ENCODE data around the gene FHL2. TPM values are rescaled to one million over a fixed set of nuclear protein-coding genes. Genes with fewer than 3 reads are reported as not detected.

The FHL2 gene
- total and polyA plus RNA-seq, 9 of the 15 experiments (the other 6 are each of a cell fraction or from before 2014, with no cell fraction given) = 7.5 to 33.1 (median 23.9) TPM

GRCh38 chr2:105324732-105325131, 74.1 kb downstream of the FHL2 start:
- intact Hi-C loops (cut with micrococcal nuclease) (no loop called here), in situ Hi-C loops (cut with MboI) (no loop called here)
- ChIA-PET CTCF (ENCODE audit: low intra/inter-chr PET ratio) (no interaction called here), POLR2A (interaction anchor here (0.6 to 0.7 kb wide), 2 partner anchors 219 to 683 kb away, joined by 3 read pairs; no protein-coding TSS in a partner anchor)
- H3K9me1 ChIP-seq (ENCODE audit: control insufficient read depth, insufficient read depth, low read length) = peaks cover 3% of the 10 kb centered on the region
- H3K4me3 ChIP-seq = no peak overlapping the region
- 0 out of 2 replicates have a peak, but pooled peaks cover 7% of the 10 kb centered on the region for H4K20me1 ChIP-seq (replicated peaks; ENCODE audit: control insufficient read depth, insufficient read depth, low read length)
- DNase-seq (ENCODE audit: extremely low read depth in 1 of 4, low spot score in 3 of 4) (no peak), FAIRE-seq (no peak), ATAC-seq (no peak)
- peaks cover 8 to 25% of the 10 kb centered on the region in 2 experiments; a peak in 4 of 5 replicates for H3K4me1 ChIP-seq (replicated peaks in 1 of 2; ENCODE audit: control insufficient read depth in 2 of 2, insufficient read depth in 2 of 2, low read length in 2 of 2)
- no peaks in the 10 kb centered on the region for H3K9me3 ChIP-seq (replicated peaks; ENCODE audit: control insufficient read depth, insufficient read depth, low read depth, low read length)
- H3K4me2 ChIP-seq (ENCODE audit: insufficient read depth, low read length) = no peak overlapping the region
- 83% methylated on average over 4 of the region's 4 CpGs for WGBS (ENCODE audit: insufficient coverage, low coverage, missing lambda C conversion rate)
- no TSS peak for BruUV-seq (replicated peaks)
- peaks cover 26% of the 10 kb centered on the region; the same call in 2 of the 3 replicates for H3K36me3 ChIP-seq (ENCODE audit: control insufficient read depth, insufficient read depth, low read length)
- H2AFZ ChIP-seq (ENCODE audit: low read depth, low read length) = no peak overlapping the region
- no peak overlapping the region for H3K27ac ChIP-seq (ENCODE audit: extremely low read depth, low read depth, low read length)
- no peaks in the 10 kb centered on the region for H3K27me3 ChIP-seq (ENCODE audit: control insufficient read depth in 2 of 2, insufficient read depth in 2 of 2, low read length in 2 of 2)
- peaks cover 87% of the 10 kb centered on the region for H3K79me2 ChIP-seq (ENCODE audit: control insufficient read depth, insufficient read depth, low read length)
- H3K9ac ChIP-seq (ENCODE audit: insufficient read depth in 1 of 2, low read depth in 2 of 2, low read length in 2 of 2) = peak overlapping the region in 1 of 2 experiments; percentile 45; a peak in 1 of 4 replicates
- TF ChIP-seq SP1 (CRISPR knock-in tag; IDR thresholded peaks at IDR 0.05) (no peak), ZNF212 (CRISPR knock-in tag; IDR thresholded peaks at IDR 0.05) (no peak), DDX20 (tag; IDR thresholded peaks at IDR 0.05; ENCODE audit: low read depth) (no peak), ZNF592 (IDR thresholded peaks at IDR 0.05) (no peak), CBX8 (IDR thresholded peaks at IDR 0.05; ENCODE audit: borderline replicate concordance, extremely low read depth, low read depth, low read length, poor library complexity, severe bottlenecking) (no peak), TSHZ1 (CRISPR knock-in tag; IDR thresholded peaks at IDR 0.05) (no peak), RBM25 (IDR thresholded peaks at IDR 0.05; ENCODE audit: low read depth, low read length, severe bottlenecking) (no peak), SAFB2 (IDR thresholded peaks at IDR 0.05; ENCODE audit: borderline replicate concordance, low read depth, low read length, severe bottlenecking) (no peak), ZNF449 (CRISPR knock-in tag; IDR thresholded peaks at IDR 0.05) (no peak)
